H9 (cell line): Measurements from ENCODE around the gene FGF4. TPM values are rescaled to one million over a fixed set of nuclear protein-coding genes. Genes with fewer than 3 reads are reported as not detected.
A peak's percentile ranks its signal among the peaks of the same experiment; 100 is the strongest.

Source experiments
- DNase-seq: peaks from one replicate; pipeline ENCODE4 v3.0.0-alpha.2; 2017
- H2AFZ ChIP-seq: one replicate; pipeline ENCODE4 v1.6.1; 2013; ENCODE audit warnings: mild to moderate bottlenecking, low read length, control low read depth, moderate library complexity
- H2AK5ac ChIP-seq: 2 replicates; pipeline ENCODE4 v1.6.1; 2013; ENCODE audit warnings: low read length, control low read depth, mixed read lengths; ENCODE audit not compliant: insufficient read length
- H2BK120ac ChIP-seq: one replicate; pipeline ENCODE4 v1.6.1; 2013; ENCODE audit warnings: low read depth, mild to moderate bottlenecking, low read length, control low read depth, inconsistent platforms; ENCODE audit not compliant: poor library complexity, severe bottlenecking
- H2BK12ac ChIP-seq: 2 replicates; pipeline ENCODE4 v1.6.1; 2013; ENCODE audit warnings: low read length, control low read depth, mixed read lengths, low read depth; ENCODE audit not compliant: insufficient read length
- H2BK15ac ChIP-seq: 2 replicates; pipeline ENCODE4 v1.6.1; 2013; ENCODE audit warnings: low read depth, low read length, control low read depth
- H2BK20ac ChIP-seq: one replicate; pipeline ENCODE4 v1.6.1; 2013; ENCODE audit warnings: low read depth, mild to moderate bottlenecking, low read length, control low read depth, inconsistent platforms; ENCODE audit not compliant: poor library complexity, severe bottlenecking
- H2BK5ac ChIP-seq: 2 replicates; pipeline ENCODE4 v1.6.1; 2013; ENCODE audit warnings: low read length, control low read depth, mixed read lengths; ENCODE audit not compliant: insufficient read length
- H3K14ac ChIP-seq: 2 replicates; pipeline ENCODE4 v1.6.1; 2013; ENCODE audit warnings: low read length, control low read depth; ENCODE audit not compliant: insufficient read depth
- H3K18ac ChIP-seq: 2 replicates; pipeline ENCODE4 v1.6.1; 2013; ENCODE audit warnings: low read depth, mild to moderate bottlenecking, mixed read lengths, low read length, control low read depth; ENCODE audit not compliant: insufficient read length
- H3K23ac ChIP-seq: 2 replicates; pipeline ENCODE4 v1.6.1; 2013; ENCODE audit warnings: low read length, control low read depth, mixed read lengths, low read depth; ENCODE audit not compliant: insufficient read length
- H3K23me2 ChIP-seq: 2 replicates; pipeline ENCODE4 v1.6.1; 2013; ENCODE audit warnings: low read depth, mild to moderate bottlenecking, mixed read lengths, low read length, control low read depth; ENCODE audit not compliant: insufficient read length, poor library complexity, severe bottlenecking
- H3K27ac ChIP-seq: 2 replicates; pipeline ENCODE4 v1.5.1; 2013; ENCODE audit warnings: low read length, control low read depth, mixed read lengths, low read depth; ENCODE audit not compliant: insufficient read length
- H3K27me3 ChIP-seq: 2 replicates; pipeline ENCODE4 v1.6.1; 2013; ENCODE audit warnings: low read length, control low read depth, inconsistent platforms; ENCODE audit not compliant: insufficient read depth
- H3K4ac ChIP-seq: 2 replicates; pipeline ENCODE4 v1.6.1; 2013; ENCODE audit warnings: low read depth, mild to moderate bottlenecking, control low read depth, inconsistent platforms, low read length, moderate library complexity
- H3K4me1 ChIP-seq: 2 replicates; pipeline ENCODE4 v1.6.1; 2013; ENCODE audit warnings: low read length, control low read depth, inconsistent platforms; ENCODE audit not compliant: insufficient read depth
- H3K4me2 ChIP-seq: 2 replicates; pipeline ENCODE4 v1.6.1; 2013; ENCODE audit warnings: low read length, control low read depth, mixed read lengths; ENCODE audit not compliant: insufficient read length, insufficient read depth
- H3K56ac ChIP-seq: 2 replicates; pipeline ENCODE4 v1.6.1; 2013; ENCODE audit warnings: low read depth, mild to moderate bottlenecking, mixed read lengths, low read length, control low read depth; ENCODE audit not compliant: insufficient read length
- H3K79me1 ChIP-seq: 2 replicates; pipeline ENCODE4 v1.6.1; 2013; ENCODE audit warnings: low read depth, mild to moderate bottlenecking, moderate library complexity, low read length, control low read depth, inconsistent platforms; ENCODE audit not compliant: insufficient read depth, poor library complexity, severe bottlenecking
- H3K79me2 ChIP-seq: 2 replicates; pipeline ENCODE4 v1.6.1; 2013; ENCODE audit warnings: low read length, control low read depth, inconsistent platforms; ENCODE audit not compliant: insufficient read depth
- H3K9ac ChIP-seq: 2 replicates; pipeline ENCODE4 v1.6.1; 2013; ENCODE audit warnings: low read length, control low read depth, mixed read lengths; ENCODE audit not compliant: insufficient read length; ENCODE audit errors: extremely low read depth
- H3K9me3 ChIP-seq: one replicate; pipeline ENCODE4 v1.6.1; 2013; ENCODE audit warnings: low read depth, low read length, inconsistent platforms; ENCODE audit not compliant: control insufficient read depth
- H3T11ph ChIP-seq: one replicate; pipeline ENCODE4 v1.6.1; 2013; ENCODE audit warnings: mild to moderate bottlenecking, low read length, control low read depth, inconsistent platforms
- H4K20me1 ChIP-seq: one replicate; pipeline ENCODE4 v1.6.1; 2013; ENCODE audit not compliant: control insufficient read depth, insufficient read length, insufficient read depth
- H4K5ac ChIP-seq: 2 replicates; pipeline ENCODE4 v1.6.1; 2013; ENCODE audit warnings: low read depth, mild to moderate bottlenecking, mixed read lengths, low read length, control low read depth; ENCODE audit not compliant: insufficient read length
- H4K8ac ChIP-seq: replicated peaks from 2 replicates; pipeline ENCODE4 v1.6.1; 2013; ENCODE audit warnings: low read length, control low read depth, mixed read lengths, low read depth; ENCODE audit not compliant: insufficient read length
- H4K91ac ChIP-seq: 2 replicates; pipeline ENCODE4 v1.6.1; 2013; ENCODE audit warnings: low read depth, mild to moderate bottlenecking, moderate library complexity, mixed read lengths, low read length, control low read depth; ENCODE audit not compliant: insufficient read length
- H3K27ac Mint-ChIP-seq, 3 experiments: 2 replicates in 2 of 3; 3 replicates in 1 of 3; pipeline ENCODE4 v1.8.0; 2020 to 2021; ENCODE audit warnings: mixed read lengths in 3 of 3, mild to moderate bottlenecking in 1 of 3, moderate library complexity in 1 of 3
- H3K27me3 Mint-ChIP-seq: 2 replicates; pipeline ENCODE4 v1.8.0; 2021; ENCODE audit warnings: low read depth, mild to moderate bottlenecking, moderate library complexity, mixed read lengths
- H3K36me3 Mint-ChIP-seq, 3 experiments: 2 replicates in 2 of 3; 3 replicates in 1 of 3; pipeline ENCODE4 v1.8.0; 2020 to 2021; ENCODE audit warnings: low read depth in 3 of 3, mixed read lengths in 3 of 3; ENCODE audit not compliant: insufficient read depth in 1 of 3
- H3K4me1 Mint-ChIP-seq, 2 experiments: 2 replicates each; pipeline ENCODE4 v1.8.0; 2020; ENCODE audit warnings: mixed read lengths in 2 of 2
- H3K4me3 Mint-ChIP-seq, 2 experiments: 2 replicates in 1 of 2; 3 replicates in 1 of 2; pipeline ENCODE4 v1.8.0; 2020 to 2021; ENCODE audit warnings: mild to moderate bottlenecking in 2 of 2, mixed read lengths in 2 of 2, moderate library complexity in 1 of 2
- H3K9me3 Mint-ChIP-seq, 2 experiments: 2 replicates in 1 of 2; 3 replicates in 1 of 2; pipeline ENCODE4 v1.8.0; 2020; ENCODE audit warnings: mild to moderate bottlenecking in 2 of 2, mixed read lengths in 2 of 2, moderate library complexity in 1 of 2
- CTCF ChIP-seq: fragments of 200-600 bp; sonication (generic); conservative IDR thresholded peaks from 3 replicates; pipeline ENCODE4 v1.8.0; 2021; ENCODE audit warnings: antibody characterized with exemption, mild to moderate bottlenecking
- WGBS: extraction: QIAGEN DNeasy Blood & Tissue Kit; methylation state at CpG from one replicate; pipeline ENCODE4 v1.1.7; 2013; ENCODE audit warnings: missing lambda C conversion rate, low lambda C conversion rate, mixed read lengths; ENCODE audit not compliant: insufficient read length; ENCODE audit errors: extremely low coverage; 5-methylcytosine and 5-hydroxymethylcytosine counted together
- total RNA-seq: library from RNA; stranded (reverse); gene quantifications from 2 replicates; pipeline ENCODE4 v1.2.1, GENCODE V29; 2021

The FGF4 gene
- total RNA-seq, 1 experiment from 2014 or later: 0.68 TPM

DNA sequence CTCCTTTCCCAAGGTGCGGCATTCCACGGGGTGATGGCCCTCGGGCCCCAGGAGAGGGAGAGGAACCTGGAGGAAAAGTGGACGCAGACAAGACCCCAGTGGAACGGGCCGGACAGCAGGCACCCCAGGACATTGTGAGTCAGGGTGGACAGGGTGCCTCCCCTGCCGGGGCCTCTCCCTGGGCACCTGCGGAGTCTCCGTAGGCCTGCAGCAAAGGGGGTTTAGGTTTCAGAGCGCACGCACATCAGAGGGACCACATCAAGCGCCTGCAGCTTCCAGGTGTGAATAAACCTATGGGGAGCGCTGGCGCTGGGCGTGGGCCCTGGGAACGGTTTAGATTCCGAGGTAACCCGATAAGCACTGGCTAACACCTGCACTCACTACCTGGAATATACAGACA, 48.7 kb downstream of the FGF4 start:
- no peaks in the 10 kb centered on the region; a peak in 2 of 4 replicates for H3K4me1 Mint-ChIP-seq
- no peak overlapping the region for H3K9ac ChIP-seq
- no peak overlapping the region for H2BK5ac ChIP-seq
- H2AK5ac ChIP-seq: no peak overlapping the region
- H2BK12ac ChIP-seq: no peak overlapping the region
- H2AFZ ChIP-seq: no peak overlapping the region
- H3K9me3 ChIP-seq: no peaks in the 10 kb centered on the region
- no peak overlapping the region for H2BK120ac ChIP-seq
- H3K9me3 Mint-ChIP-seq: no peaks in the 10 kb centered on the region
- no peak overlapping the region for H3K23ac ChIP-seq
- no peaks in the 10 kb centered on the region for H3K4me1 ChIP-seq
- H3K27ac Mint-ChIP-seq: no peak overlapping the region
- no peak overlapping the region for H4K91ac ChIP-seq
- no peak overlapping the region for H2BK20ac ChIP-seq
- no peaks in the 10 kb centered on the region for H3K36me3 Mint-ChIP-seq
- WGBS: no CpG with 5 or more reads among the region's 18 CpGs
- DNase-seq: no peak
- TF ChIP-seq CTCF: no peak
- no peak overlapping the region for H3K56ac ChIP-seq
- H3K4me3 Mint-ChIP-seq: no peak overlapping the region
- H3K27me3 ChIP-seq: no peaks in the 10 kb centered on the region
- no peaks in the 10 kb centered on the region for H3K23me2 ChIP-seq
- no peak overlapping the region for H4K8ac ChIP-seq
- H3K79me1 ChIP-seq: no peaks in the 10 kb centered on the region
- 0 out of 2 replicates have a peak overlapping the region, but pooled peaks have one; percentile 3 for H3K14ac ChIP-seq
- no peak overlapping the region for H2BK15ac ChIP-seq
- no peak overlapping the region for H3K27ac ChIP-seq
- H3K27me3 Mint-ChIP-seq: peaks cover 23% of the 10 kb centered on the region
- H4K20me1 ChIP-seq: no peaks in the 10 kb centered on the region
- H3K18ac ChIP-seq: no peak overlapping the region
- no peaks in the 10 kb centered on the region for H3K79me2 ChIP-seq
- H3K4ac ChIP-seq: no peak overlapping the region
- no peak overlapping the region for H3K4me2 ChIP-seq
- no peak overlapping the region for H4K5ac ChIP-seq
- no peak overlapping the region for H3T11ph ChIP-seq
